Measurements from ENCODE around the gene VAV2. TPM values are rescaled to one million over a fixed set of nuclear protein-coding genes. Genes with fewer than 3 reads are reported as not detected.
A peak's percentile ranks its signal among the peaks of the same experiment; 100 is the strongest.

Gene VAV2
- total and polyA plus RNA-seq, 5 donors from 2014 or later: 0.24 to 0.67 (median 0.37) TPM; not detected in 1

DNA sequence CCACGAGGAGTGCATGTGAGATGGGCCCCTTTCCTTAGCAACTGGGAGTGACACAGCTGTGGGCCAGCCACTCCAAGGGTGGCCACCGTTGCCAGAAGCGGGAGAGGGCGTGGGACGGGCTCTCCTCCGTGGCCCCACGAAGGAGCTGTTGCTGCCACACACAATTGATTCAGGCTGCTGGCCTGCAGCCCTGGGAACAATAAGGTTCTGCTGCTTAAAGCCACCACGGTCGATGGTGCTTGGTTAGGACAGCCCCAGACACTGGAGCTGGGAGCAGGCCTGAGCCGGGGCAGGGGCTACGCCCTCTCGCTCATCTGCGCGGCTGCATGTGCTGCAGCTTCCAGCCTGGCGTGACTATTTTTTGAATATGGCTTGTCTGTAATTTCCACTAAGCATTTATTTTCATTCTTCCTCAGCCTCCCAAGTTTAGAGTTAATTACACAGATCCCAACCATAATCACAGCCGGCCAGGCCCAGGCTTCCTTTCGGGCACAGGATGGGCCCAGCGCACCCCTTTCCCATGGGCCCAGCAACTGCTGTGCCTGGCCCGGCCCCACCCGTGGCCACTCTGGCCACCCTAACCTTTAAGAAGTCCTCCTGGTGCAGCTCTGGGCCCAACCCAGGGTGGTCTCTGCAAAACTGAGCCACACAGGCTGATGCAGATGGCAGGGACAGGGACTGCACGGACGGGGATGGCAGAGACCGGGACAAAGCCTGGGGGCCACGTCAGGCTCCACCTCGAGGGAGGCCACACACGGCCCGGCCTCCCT, 49.7 kb downstream of the VAV2 start:
- H3K4me3 ChIP-seq (ENCODE audit: low read depth, low read length): no peak overlapping the region
- no peaks in the 10 kb centered on the region for H3K27me3 Mint-ChIP-seq
- H3K9me3 Mint-ChIP-seq: no peaks in the 10 kb centered on the region
- H3K36me3 ChIP-seq (ENCODE audit: control insufficient read depth, insufficient read depth, low read length): no peaks in the 10 kb centered on the region
- no peak overlapping the region for H3K27ac Mint-ChIP-seq
- H3K4me1 ChIP-seq (ENCODE audit: control insufficient read depth, insufficient read depth, low read length, poor library complexity, severe bottlenecking): no peaks in the 10 kb centered on the region
- H3K27me3 ChIP-seq (ENCODE audit: control insufficient read depth, insufficient read depth, low read length): no peaks in the 10 kb centered on the region
- no peaks in the 10 kb centered on the region for H3K4me1 Mint-ChIP-seq
- no peaks in the 10 kb centered on the region for H3K36me3 Mint-ChIP-seq
- no peak for ATAC-seq (ENCODE audit: low read depth in 2 of 2)
- no peak overlapping the region for H3K27ac ChIP-seq (ENCODE audit: insufficient read depth, low read length, poor library complexity, severe bottlenecking)
- no peaks in the 10 kb centered on the region for H3K9me3 ChIP-seq (ENCODE audit: control insufficient read depth in 2 of 2, low read length in 2 of 2)
- peak overlapping the region in 1 of 4 donors; percentile 47 for H3K4me3 Mint-ChIP-seq
- no peak for DNase-seq

DNA sequence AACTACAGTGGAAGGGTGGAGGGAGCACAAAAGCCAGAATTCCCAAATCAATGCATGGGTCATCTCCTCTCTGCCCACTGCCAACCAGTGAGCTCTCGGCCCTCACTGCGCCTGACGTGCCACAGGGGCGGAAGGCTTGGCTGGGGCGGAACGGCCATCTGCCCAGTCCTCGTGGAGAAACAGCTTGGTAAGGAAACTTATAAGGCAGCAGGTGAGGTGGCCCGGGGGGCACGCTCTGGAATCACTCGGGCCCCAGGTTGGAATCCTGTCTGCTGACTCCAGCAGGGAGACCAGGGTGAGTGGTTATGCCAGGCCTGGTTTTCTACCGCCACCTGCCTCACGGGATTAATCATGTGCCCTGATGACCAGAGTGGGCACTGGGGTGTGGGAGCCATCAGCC, 52.3 kb downstream of the VAV2 start:
- Mint-ChIP-seq H3K27me3 (no peaks in the 10 kb centered on the region), H3K36me3 (no peaks in the 10 kb centered on the region), H3K4me3 (no peak overlapping the region), H3K9me3 (no peaks in the 10 kb centered on the region), H3K27ac (no peak overlapping the region), H3K4me1 (no peaks in the 10 kb centered on the region)
- no peak for ATAC-seq (ENCODE audit: low read depth in 2 of 2)
- Histone ChIP-seq H3K4me3 (ENCODE audit: low read depth, low read length) (no peak overlapping the region), H3K27me3 (ENCODE audit: control insufficient read depth, insufficient read depth, low read length) (no peaks in the 10 kb centered on the region), H3K9me3 (ENCODE audit: control insufficient read depth in 2 of 2, low read length in 2 of 2) (no peaks in the 10 kb centered on the region), H3K36me3 (ENCODE audit: control insufficient read depth, insufficient read depth, low read length) (no peaks in the 10 kb centered on the region), H3K27ac (ENCODE audit: insufficient read depth, low read length, poor library complexity, severe bottlenecking) (no peak overlapping the region), H3K4me1 (ENCODE audit: control insufficient read depth, insufficient read depth, low read length, poor library complexity, severe bottlenecking) (no peaks in the 10 kb centered on the region)
- no peak for DNase-seq

DNA sequence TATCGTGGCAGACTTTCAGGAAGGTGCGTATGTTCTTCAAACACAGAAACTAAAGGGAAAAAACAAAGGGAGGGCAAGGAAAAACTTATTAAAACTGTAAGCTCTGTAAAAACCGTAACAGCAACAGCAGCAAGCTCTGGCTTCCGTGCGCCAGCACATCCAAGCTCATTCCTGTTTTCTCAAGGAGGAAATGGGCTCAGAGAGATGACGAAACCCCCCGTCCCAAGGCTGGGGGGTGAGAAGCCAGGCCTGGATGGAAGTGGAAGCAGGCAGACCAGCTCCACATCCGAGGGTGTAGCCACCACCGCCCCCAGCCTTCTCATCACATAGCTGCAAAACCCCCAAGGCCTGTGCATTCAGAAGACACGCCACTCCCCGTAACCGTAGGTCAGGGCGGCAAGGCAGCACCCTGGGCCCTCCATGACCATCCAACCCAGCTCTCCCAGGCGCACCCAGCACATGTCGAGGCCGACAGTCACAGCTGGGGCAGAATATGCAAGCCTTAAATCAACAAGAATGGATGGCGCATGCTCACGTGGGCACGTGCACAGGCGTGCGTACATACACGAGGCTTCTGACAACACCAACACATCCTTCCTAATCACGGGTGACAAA, 52.8 kb downstream of the VAV2 start:
- no peaks in the 10 kb centered on the region for H3K36me3 Mint-ChIP-seq

DNA sequence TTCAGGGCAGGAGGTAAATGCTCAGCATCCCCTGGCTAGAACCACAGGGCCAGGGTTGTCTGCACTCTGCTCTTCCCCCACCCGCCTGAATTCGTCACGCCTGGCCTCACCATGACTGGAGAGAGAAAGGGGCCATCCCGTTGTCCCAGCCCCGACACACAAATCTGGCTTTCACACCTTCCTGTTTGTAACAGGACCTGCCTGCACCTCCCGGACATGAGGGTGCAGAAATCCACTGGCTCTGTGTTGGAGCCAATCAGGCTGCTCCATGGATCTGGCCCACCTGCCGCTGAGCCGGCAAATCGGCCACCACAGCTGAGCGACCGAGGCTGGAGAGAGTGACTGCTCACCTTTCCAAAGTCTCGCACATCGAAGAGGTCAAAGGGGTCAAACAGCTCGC, 53.4 kb downstream of the VAV2 start:
- no peak overlapping the region for H3K4me3 Mint-ChIP-seq
- no peak overlapping the region for H3K27ac Mint-ChIP-seq
- H3K36me3 Mint-ChIP-seq: no peaks in the 10 kb centered on the region
- DNase-seq (no peak), ATAC-seq (ENCODE audit: low read depth in 2 of 2) (no peak)
- Histone ChIP-seq H3K4me1 (ENCODE audit: control insufficient read depth, insufficient read depth, low read length, poor library complexity, severe bottlenecking) (no peaks in the 10 kb centered on the region), H3K27me3 (ENCODE audit: control insufficient read depth, insufficient read depth, low read length) (no peaks in the 10 kb centered on the region), H3K27ac (ENCODE audit: insufficient read depth, low read length, poor library complexity, severe bottlenecking) (no peak overlapping the region), H3K4me3 (ENCODE audit: low read depth, low read length) (no peak overlapping the region), H3K9me3 (ENCODE audit: control insufficient read depth in 2 of 2, low read length in 2 of 2) (no peaks in the 10 kb centered on the region), H3K36me3 (ENCODE audit: control insufficient read depth, insufficient read depth, low read length) (no peaks in the 10 kb centered on the region)
- H3K27me3 Mint-ChIP-seq: no peaks in the 10 kb centered on the region
- H3K4me1 Mint-ChIP-seq: no peaks in the 10 kb centered on the region
- no peaks in the 10 kb centered on the region for H3K9me3 Mint-ChIP-seq

More for the DNA sequence above, 52.8 kb downstream of the VAV2 start:
- no peak for ATAC-seq (ENCODE audit: low read depth in 2 of 2)
- Histone ChIP-seq H3K27ac (ENCODE audit: insufficient read depth, low read length, poor library complexity, severe bottlenecking) (no peak overlapping the region), H3K9me3 (ENCODE audit: control insufficient read depth in 2 of 2, low read length in 2 of 2) (no peaks in the 10 kb centered on the region), H3K4me1 (ENCODE audit: control insufficient read depth, insufficient read depth, low read length, poor library complexity, severe bottlenecking) (no peaks in the 10 kb centered on the region), H3K36me3 (ENCODE audit: control insufficient read depth, insufficient read depth, low read length) (no peaks in the 10 kb centered on the region), H3K4me3 (ENCODE audit: low read depth, low read length) (no peak overlapping the region), H3K27me3 (ENCODE audit: control insufficient read depth, insufficient read depth, low read length) (no peaks in the 10 kb centered on the region)
- H3K4me1 Mint-ChIP-seq: no peaks in the 10 kb centered on the region
- no peaks in the 10 kb centered on the region for H3K9me3 Mint-ChIP-seq
- H3K27me3 Mint-ChIP-seq: no peaks in the 10 kb centered on the region
- no peak overlapping the region for H3K4me3 Mint-ChIP-seq
- no peak for DNase-seq
- no peak overlapping the region for H3K27ac Mint-ChIP-seq

- Histone ChIP-seq H3K9me3 (ENCODE audit: control insufficient read depth in 2 of 2, low read length in 2 of 2) (no peaks in the 10 kb centered on the region), H3K27me3 (ENCODE audit: control insufficient read depth, insufficient read depth, low read length) (no peaks in the 10 kb centered on the region), H3K27ac (ENCODE audit: insufficient read depth, low read length, poor library complexity, severe bottlenecking) (no peak overlapping the region), H3K4me3 (ENCODE audit: low read depth, low read length) (no peak overlapping the region), H3K4me1 (ENCODE audit: control insufficient read depth, insufficient read depth, low read length, poor library complexity, severe bottlenecking) (no peaks in the 10 kb centered on the region), H3K36me3 (ENCODE audit: control insufficient read depth, insufficient read depth, low read length) (no peaks in the 10 kb centered on the region)
- no peaks in the 10 kb centered on the region for H3K4me1 Mint-ChIP-seq
- ATAC-seq (ENCODE audit: low read depth in 2 of 2) (no peak), DNase-seq (no peak)
- H3K27me3 Mint-ChIP-seq: no peaks in the 10 kb centered on the region
- H3K27ac Mint-ChIP-seq: no peak overlapping the region
- peaks cover 0 to 3% (median 0%) of the 10 kb centered on the region in 7 donors for H3K9me3 Mint-ChIP-seq
- no peaks in the 10 kb centered on the region for H3K36me3 Mint-ChIP-seq
- H3K4me3 Mint-ChIP-seq: no peak overlapping the region
Observed at GRCh38 chr9:133938086-133938485, 54.0 kb downstream of the VAV2 start.

GRCh38 chr9:133937120-133937519, 55.0 kb downstream of the VAV2 start:
- Mint-ChIP-seq H3K27ac (no peak overlapping the region), H3K27me3 (no peaks in the 10 kb centered on the region), H3K4me3 (no peak overlapping the region), H3K36me3 (no peaks in the 10 kb centered on the region), H3K9me3 (peaks cover 0 to 3% (median 0%) of the 10 kb centered on the region in 7 donors), H3K4me1 (no peaks in the 10 kb centered on the region)
- Histone ChIP-seq H3K36me3 (ENCODE audit: control insufficient read depth, insufficient read depth, low read length) (no peaks in the 10 kb centered on the region), H3K27me3 (ENCODE audit: control insufficient read depth, insufficient read depth, low read length) (no peaks in the 10 kb centered on the region), H3K9me3 (ENCODE audit: control insufficient read depth in 2 of 2, low read length in 2 of 2) (no peaks in the 10 kb centered on the region), H3K27ac (ENCODE audit: insufficient read depth, low read length, poor library complexity, severe bottlenecking) (no peak overlapping the region), H3K4me1 (ENCODE audit: control insufficient read depth, insufficient read depth, low read length, poor library complexity, severe bottlenecking) (no peaks in the 10 kb centered on the region), H3K4me3 (ENCODE audit: low read depth, low read length) (no peak overlapping the region)
- no peak for DNase-seq
- no peak for ATAC-seq (ENCODE audit: low read depth in 2 of 2)

- DNase-seq (no peak), ATAC-seq (ENCODE audit: low read depth in 2 of 2) (no peak)
- no peaks in the 10 kb centered on the region for H3K27me3 Mint-ChIP-seq
- no peaks in the 10 kb centered on the region for H3K36me3 Mint-ChIP-seq
- no peaks in the 10 kb centered on the region for H3K4me1 Mint-ChIP-seq
- no peak overlapping the region for H3K27ac Mint-ChIP-seq
- no peaks in the 10 kb centered on the region for H3K36me3 ChIP-seq (ENCODE audit: control insufficient read depth, insufficient read depth, low read length)
- no peak overlapping the region for H3K4me3 ChIP-seq (ENCODE audit: low read depth, low read length)
- peaks cover 0 to 3% (median 0%) of the 10 kb centered on the region in 7 donors for H3K9me3 Mint-ChIP-seq
- H3K27ac ChIP-seq (ENCODE audit: insufficient read depth, low read length, poor library complexity, severe bottlenecking): no peak overlapping the region
- H3K4me3 Mint-ChIP-seq: peak overlapping the region in 1 of 4 donors; percentile 4
- H3K4me1 ChIP-seq (ENCODE audit: control insufficient read depth, insufficient read depth, low read length, poor library complexity, severe bottlenecking): no peaks in the 10 kb centered on the region
- H3K27me3 ChIP-seq (ENCODE audit: control insufficient read depth, insufficient read depth, low read length): no peaks in the 10 kb centered on the region
- H3K9me3 ChIP-seq (ENCODE audit: control insufficient read depth in 2 of 2, low read length in 2 of 2): no peaks in the 10 kb centered on the region
Observed at GRCh38 chr9:133935328-133936005, 56.7 kb downstream of the VAV2 start.

All from CD4-positive, CD25-positive, alpha-beta regulatory T cell (primary cell).